ENCODE data around the gene HDDC2.

HDDC2 gene

DNA sequence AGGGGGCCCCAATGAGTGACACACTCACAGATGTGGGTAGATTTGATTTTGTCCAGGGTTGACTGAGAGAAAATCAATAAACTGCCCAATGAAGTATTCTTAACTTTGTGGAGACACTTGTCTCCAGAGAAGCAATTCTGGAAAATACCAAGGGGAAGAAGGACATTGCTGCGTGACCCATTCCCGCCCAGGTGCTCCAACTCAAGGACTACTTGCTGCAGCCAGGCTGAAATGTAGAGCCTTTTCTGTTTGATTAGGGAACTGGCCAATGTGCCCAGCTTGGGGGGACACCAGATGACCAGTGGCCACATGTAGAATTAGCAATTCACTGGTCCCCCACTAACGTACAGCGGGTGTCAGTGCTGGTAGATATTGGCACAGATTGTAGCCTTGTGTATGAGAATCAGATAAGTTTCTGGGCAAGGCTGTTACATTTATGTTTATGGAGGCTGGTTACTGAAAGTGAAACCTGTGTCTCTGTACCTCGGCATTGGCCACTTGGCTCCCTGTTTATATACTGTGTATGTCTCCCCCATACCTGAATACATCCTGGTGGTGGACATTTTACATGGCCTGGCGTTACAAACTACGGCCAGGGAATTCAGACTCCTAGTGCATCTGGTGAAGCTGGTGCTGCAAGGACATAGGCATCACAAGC, 32.3 kb downstream of the HDDC2 start:
- DNase-seq, result no peak

DNA sequence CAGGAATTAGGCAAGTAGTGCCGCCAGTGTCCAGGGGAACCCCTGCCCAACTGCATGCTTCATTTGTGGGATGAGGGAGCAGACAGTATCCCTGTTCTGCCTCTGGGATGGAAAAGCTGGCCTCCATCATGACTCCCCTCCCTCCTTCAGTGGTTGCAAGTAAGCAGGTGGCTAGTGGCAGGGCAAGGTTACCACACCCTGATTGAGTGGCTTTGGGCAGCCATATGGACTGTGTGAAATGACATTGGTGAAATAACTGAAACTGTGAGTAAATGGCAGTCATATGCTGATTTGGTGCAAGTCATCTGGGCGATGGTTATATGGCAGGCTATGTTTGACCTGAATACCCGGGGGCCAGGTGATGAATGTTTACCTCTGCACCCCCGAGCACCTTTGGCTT, 33.0 kb downstream of the HDDC2 start:
- DNase-seq, result no peak

GRCh38 chr6:125267806-125268523, 33.8 kb downstream of the HDDC2 start:
- no peak for DNase-seq

DNA sequence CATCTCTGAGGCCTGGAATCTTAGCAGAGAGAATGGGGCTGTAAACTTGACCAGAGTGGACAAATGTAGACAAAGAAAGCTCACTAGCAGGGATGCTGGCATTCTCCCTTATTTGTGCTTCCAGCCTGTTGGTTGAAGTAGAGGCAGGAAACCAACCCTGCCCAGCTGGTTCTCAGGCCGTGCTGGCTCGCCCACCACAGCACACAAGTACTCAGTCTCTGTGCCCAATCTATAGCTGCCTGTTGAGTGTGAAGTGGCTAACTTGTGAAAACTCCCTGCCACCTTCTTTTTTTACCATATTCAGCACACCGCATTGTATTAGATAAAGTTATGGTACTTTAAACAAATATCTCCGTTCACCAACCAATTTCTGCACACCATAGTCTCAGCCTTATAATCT, 37.3 kb downstream of the HDDC2 start:
- no peak for DNase-seq

DNA sequence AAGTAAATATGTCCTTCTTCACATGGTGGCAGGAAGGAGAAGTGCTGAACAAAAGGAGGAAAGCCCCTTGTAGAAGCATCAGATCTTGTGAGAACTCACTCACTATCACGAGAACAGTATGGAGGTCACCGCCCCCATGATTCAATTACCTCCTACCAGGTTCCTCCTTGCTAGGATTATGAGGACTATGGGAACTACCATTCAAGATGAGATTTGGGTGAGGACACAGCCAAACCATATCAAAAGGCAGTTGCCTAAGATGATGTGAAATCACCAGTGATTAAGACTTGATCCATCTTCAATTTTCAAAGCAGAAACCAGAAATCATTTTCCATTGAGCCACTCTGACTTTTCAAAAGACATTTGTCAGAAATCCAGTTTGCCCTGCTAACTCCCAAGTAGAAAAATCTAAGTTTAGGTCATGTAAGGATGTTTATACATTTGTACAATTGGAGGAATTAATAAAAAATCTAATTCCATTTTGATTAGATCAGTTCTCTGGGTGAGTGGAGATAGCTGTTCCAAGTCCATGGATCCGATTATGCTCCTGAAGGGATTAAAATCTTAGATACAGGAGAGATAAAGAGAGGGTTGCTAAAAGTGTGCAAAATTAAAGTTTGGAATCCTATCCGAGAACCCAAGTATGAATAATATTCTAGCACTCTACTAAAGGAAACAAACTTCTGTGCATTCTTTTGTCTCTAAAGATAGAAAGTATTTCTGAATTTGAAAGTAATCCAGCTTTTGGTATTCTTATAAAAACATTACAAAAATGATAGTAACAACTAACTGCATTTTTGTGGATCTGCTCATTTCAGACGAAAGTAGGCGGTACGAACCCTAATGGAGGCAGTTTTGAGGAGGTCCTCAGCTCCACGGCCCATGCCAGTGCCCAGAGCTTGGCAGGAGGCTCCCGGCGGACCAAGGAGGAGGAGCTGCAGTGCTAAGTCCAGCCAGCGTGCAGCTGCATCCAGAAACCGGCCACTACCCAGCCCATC, 39.5 kb downstream of the HDDC2 start:
- peak; percentile 49 to 55 for DNase-seq

GRCh38 chr6:125259354-125259736, 42.4 kb downstream of the HDDC2 start:
- DNase-seq, result peak; percentile 52 to 58

- peak; percentile 80 to 87 for DNase-seq
Observed at GRCh38 chr6:125258651-125259353, 43.0 kb downstream of the HDDC2 start.

GRCh38 chr6:125257351-125257750, 44.4 kb downstream of the HDDC2 start:
- no peak for DNase-seq

- DNase-seq, result peak; percentile 3 to 23
Observed at GRCh38 chr6:125255201-125255600, 46.6 kb downstream of the HDDC2 start.

- no peak for DNase-seq
Observed at GRCh38 chr6:125254321-125254720, 47.4 kb downstream of the HDDC2 start.

DNA sequence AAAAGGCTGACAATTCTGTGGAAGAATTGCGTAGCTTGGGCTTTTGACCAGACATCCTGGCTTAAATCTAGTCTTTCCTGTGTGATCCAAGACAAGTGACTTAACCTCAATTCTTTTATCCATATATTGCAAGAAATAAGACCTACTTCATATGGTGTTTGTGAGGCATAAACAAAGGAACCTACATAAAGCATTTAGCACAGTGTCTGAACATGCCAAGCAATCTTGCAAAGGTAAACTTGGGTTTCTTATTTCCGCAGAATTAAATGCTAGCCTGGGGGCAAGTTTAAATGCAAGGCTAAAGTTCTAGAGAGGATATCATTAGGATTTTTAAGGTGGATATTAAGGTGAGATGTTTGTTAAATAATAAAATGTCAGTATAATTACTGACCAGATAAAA, 47.9 kb downstream of the HDDC2 start:
- DNase-seq, result no peak

DNA sequence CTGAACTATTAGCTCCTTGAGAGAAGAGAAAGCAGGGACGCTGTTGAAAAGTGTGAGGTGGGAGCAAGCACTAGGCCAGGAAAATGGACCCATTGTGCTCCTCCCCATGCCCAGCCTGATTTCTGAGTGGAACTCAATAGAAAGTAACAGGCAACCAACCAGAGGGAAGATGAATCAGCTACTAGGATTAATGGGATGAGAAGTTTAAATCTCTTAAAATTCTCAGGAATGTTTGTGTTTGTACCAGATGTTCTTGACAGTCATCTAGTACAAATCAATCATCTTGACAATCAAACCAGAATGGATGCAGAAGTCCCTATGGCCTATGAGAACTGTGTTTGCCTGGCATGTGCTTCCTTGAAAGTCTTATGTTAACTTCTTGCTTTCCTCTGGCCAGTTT, 48.9 kb downstream of the HDDC2 start:
- DNase-seq, result no peak

GRCh38 chr6:125251516-125252220, 50.1 kb downstream of the HDDC2 start:
- no peak for DNase-seq

GRCh38 chr6:125250511-125250910, 51.3 kb downstream of the HDDC2 start:
- no peak for DNase-seq

GRCh38 chr6:125248136-125248535, 53.6 kb downstream of the HDDC2 start:
- no peak for DNase-seq

DNA sequence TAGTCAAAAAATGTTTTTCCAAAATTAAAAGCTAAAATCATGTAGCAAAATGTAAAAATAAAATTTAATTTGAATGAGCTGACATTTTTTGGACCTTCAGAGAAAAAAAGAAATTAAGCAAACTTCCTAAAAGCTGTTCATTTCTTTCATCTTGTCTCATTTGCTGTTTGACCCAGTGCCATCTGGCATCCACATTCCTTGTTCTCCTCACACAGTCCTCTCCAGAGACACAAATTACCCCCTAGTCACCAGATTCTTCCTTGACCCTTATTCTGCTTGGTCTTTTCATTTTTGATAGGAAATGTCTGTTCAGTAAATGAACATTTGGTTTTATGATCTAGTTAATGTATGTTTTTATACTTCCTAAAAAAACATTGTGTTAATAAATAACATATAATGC, 55.2 kb downstream of the HDDC2 start:
- no peak for DNase-seq

- DNase-seq, result no peak
Observed at GRCh38 chr6:125245523-125246264, 56.1 kb downstream of the HDDC2 start.

DNA sequence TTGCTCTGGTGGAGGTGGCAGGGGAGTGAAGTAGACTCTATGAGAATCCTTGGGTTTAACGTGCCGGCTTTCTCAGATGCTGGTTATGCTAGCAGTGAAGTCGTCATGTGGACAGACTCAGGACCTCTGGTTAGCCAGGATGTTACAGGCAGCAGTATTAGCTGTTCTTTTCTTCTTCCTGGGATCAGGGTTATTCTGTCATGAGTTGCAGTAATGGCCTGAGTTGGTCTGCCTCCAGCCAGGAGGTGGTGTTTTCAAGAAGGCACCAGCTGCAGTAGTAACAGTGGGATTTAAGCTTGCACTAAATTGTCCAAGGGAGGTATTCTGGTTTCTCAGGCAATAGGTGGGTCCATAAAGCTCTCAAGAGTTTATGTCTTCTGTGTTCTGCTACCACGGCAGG, 56.7 kb downstream of the HDDC2 start:
- DNase-seq, result no peak

DNA sequence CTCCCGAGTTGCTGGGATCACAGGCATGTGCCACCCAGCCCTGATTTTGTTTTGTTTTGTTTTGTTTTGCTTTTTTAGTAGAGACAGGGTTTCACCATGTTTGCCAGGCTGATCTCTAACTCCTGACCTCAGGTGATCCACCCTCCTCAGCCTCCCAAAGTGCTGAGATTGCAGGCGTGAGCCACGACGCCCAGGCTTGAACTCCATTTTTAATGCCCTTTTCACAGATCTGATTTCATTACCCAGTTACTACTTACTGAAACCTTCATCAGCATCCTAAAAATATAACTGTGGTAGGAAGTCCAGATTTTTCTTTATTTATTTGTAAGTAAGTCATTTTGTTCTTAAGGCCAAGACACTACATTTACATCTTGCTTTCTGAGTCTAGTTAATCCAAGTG, 64.0 kb downstream of the HDDC2 start:
- DNase-seq, result no peak

GRCh38 chr6:125236536-125237327, 65.0 kb downstream of the HDDC2 start:
- no peak for DNase-seq
